Retinal pigment epithelial cell (primary cell): ENCODE measurements around the gene LRFN2.

Experiments used
- DNase-seq: peaks from one replicate; pipeline ENCODE4 v3.0.0-alpha.2; 2010; ENCODE audit warnings: low read depth
- H3K4me3 ChIP-seq: 2 replicates; pipeline ENCODE4 v1.5.1; 2011; ENCODE audit warnings: mild to moderate bottlenecking, low read length, control low read depth, moderate library complexity
- CTCF ChIP-seq: conservative IDR thresholded peaks from 2 replicates; pipeline ENCODE4 v1.5.1; 2011; ENCODE audit warnings: low read depth, low read length, control low read depth, inconsistent platforms

The LRFN2 gene

GRCh38 chr6:40394381-40394780 lies 192.8 kb downstream of the LRFN2 start:
- no peak for DNase-seq
- no peak overlapping the region for H3K4me3 ChIP-seq
- no peak for TF ChIP-seq CTCF

GRCh38 chr6:40393641-40394040 lies 193.5 kb downstream of the LRFN2 start:
- no peak for TF ChIP-seq CTCF
- no peak for DNase-seq
- no peak overlapping the region for H3K4me3 ChIP-seq

- no peak overlapping the region for H3K4me3 ChIP-seq
- no peak for DNase-seq
- no peak for TF ChIP-seq CTCF
These were observed 194.6 kb downstream of the LRFN2 start for GRCh38 chr6:40392589-40392988.

- no peak for DNase-seq
- TF ChIP-seq CTCF, result no peak
- H3K4me3 ChIP-seq, result no peak overlapping the region
These were observed 195.2 kb downstream of the LRFN2 start for GRCh38 chr6:40391851-40392517.

GRCh38 chr6:40391086-40391485 lies 196.1 kb downstream of the LRFN2 start:
- no peak for DNase-seq
- no peak for TF ChIP-seq CTCF
- no peak overlapping the region for H3K4me3 ChIP-seq

GRCh38 chr6:40390144-40390800 lies 196.9 kb downstream of the LRFN2 start:
- DNase-seq, result no peak
- no peak overlapping the region for H3K4me3 ChIP-seq
- no peak for TF ChIP-seq CTCF

GRCh38 chr6:40389254-40389653 lies 197.9 kb downstream of the LRFN2 start:
- no peak for TF ChIP-seq CTCF
- H3K4me3 ChIP-seq, result no peak overlapping the region
- DNase-seq, result no peak
